Fibroblast of lung (primary cell): Measurements from ENCODE around the gene SIT1. TPM values are rescaled to one million over a fixed set of nuclear protein-coding genes. Genes with fewer than 3 reads are reported as not detected.

Experiments
- DNase-seq, 2 donors: peaks; one replicate each; pipeline versions ENCODE4 v3.0.0 to v3.0.0-alpha.2; 2010; ENCODE audit warnings: low read depth in 2 of 2
- H2AFZ ChIP-seq: 2 replicates; pipeline ENCODE4 v1.5.1; 2012; ENCODE audit warnings: low read length, control low read depth, inconsistent platforms
- H3K27ac ChIP-seq: 2 replicates; pipeline ENCODE4 v1.5.1; 2011; ENCODE audit warnings: low read length, control low read depth; ENCODE audit not compliant: insufficient read depth
- H3K27me3 ChIP-seq: 2 replicates; pipeline ENCODE4 v1.5.1; 2011; ENCODE audit warnings: mild to moderate bottlenecking, low read length; ENCODE audit not compliant: control insufficient read depth, insufficient read depth
- H3K36me3 ChIP-seq: 2 replicates; pipeline ENCODE4 v1.5.1; 2011; ENCODE audit warnings: low read length; ENCODE audit not compliant: control insufficient read depth, insufficient read depth
- H3K4me1 ChIP-seq: 2 replicates; pipeline ENCODE4 v1.5.1; 2011; ENCODE audit warnings: low read length; ENCODE audit not compliant: control insufficient read depth, insufficient read depth; ENCODE audit errors: extremely low read depth
- H3K4me2 ChIP-seq: 2 replicates; pipeline ENCODE4 v1.5.1; 2011; ENCODE audit warnings: low read length, control low read depth; ENCODE audit not compliant: insufficient read depth; ENCODE audit errors: extremely low read depth
- H3K4me3 ChIP-seq, 4 experiments: fragments of 200-600 bp in 1 of 4; sonication (generic) in 1 of 4; replicated peaks in 1 of 4; 2 replicates each; pipeline ENCODE4 v1.5.1; 2011 to 2016; ENCODE audit warnings: low read length in 4 of 4, low read depth in 3 of 4, mild to moderate bottlenecking in 3 of 4, control low read depth in 2 of 4, inconsistent platforms in 1 of 4, mixed read lengths in 1 of 4; ENCODE audit not compliant: insufficient read depth in 1 of 4; ENCODE audit errors: control extremely low read depth in 1 of 4
- H3K79me2 ChIP-seq: 2 replicates; pipeline ENCODE4 v1.5.1; 2012; ENCODE audit warnings: mild to moderate bottlenecking, low read length, inconsistent platforms; ENCODE audit not compliant: control insufficient read depth, insufficient read depth
- H3K9ac ChIP-seq: 2 replicates; pipeline ENCODE4 v1.5.1; 2011; ENCODE audit warnings: mild to moderate bottlenecking, low read length, control low read depth; ENCODE audit not compliant: insufficient read depth
- H3K9me3 ChIP-seq: 2 replicates; pipeline ENCODE4 v1.5.1; 2012; ENCODE audit warnings: low read depth, low read length; ENCODE audit not compliant: control insufficient read depth, insufficient read depth
- H4K20me1 ChIP-seq: 2 replicates; pipeline ENCODE4 v1.5.1; 2011; ENCODE audit warnings: low read length; ENCODE audit not compliant: control insufficient read depth, insufficient read depth; ENCODE audit errors: extremely low read depth
- CTCF ChIP-seq, 2 donors: IDR thresholded peaks in 1 of 2; conservative IDR thresholded peaks in 1 of 2; 1 replicate in 1 of 2; 2 replicates in 1 of 2; pipeline ENCODE4 v1.5.1; 2011 to 2012; ENCODE audit warnings: low read length in 2 of 2, control low read depth in 1 of 2, inconsistent platforms in 1 of 2, low read depth in 1 of 2, mild to moderate bottlenecking in 1 of 2
- EZH2 ChIP-seq: IDR thresholded peaks from 2 replicates; pipeline ENCODE4 v1.5.1; 2012; ENCODE audit warnings: low read length, control low read depth, mild to moderate bottlenecking; ENCODE audit errors: missing control alignments
- polyA plus RNA-seq, 2 donors: library from polyadenylated mRNA; depleted of rRNA in 1 of 2; stranded (reverse) in 1 of 2; unstranded in 1 of 2; fragments of >200 nt; gene quantifications; 2 replicates each; pipeline ENCODE4 v1.2.1, GENCODE V29; 2011 to 2012; ENCODE audit warnings: missing spikeins in 1 of 2
- total RNA-seq: library from RNA; depleted of rRNA; stranded (reverse); fragments of >200 nt; gene quantifications from 2 replicates; pipeline ENCODE4 v1.2.1, GENCODE V29; 2014

The SIT1 gene
- total and polyA plus RNA-seq, 2 donors (not counting 1 experiment from before 2014, with no cell fraction given): 0.17 TPM; not detected in 1

GRCh38 chr9:35690294-35690613 is 39.5 kb upstream of the SIT1 start:
- H3K27ac ChIP-seq: peak overlapping the region; percentile 84
- H3K36me3 ChIP-seq: peaks cover 14% of the 10 kb centered on the region
- no peak overlapping the region for H2AFZ ChIP-seq
- H3K4me2 ChIP-seq: peak overlapping the region; percentile 49
- H3K9ac ChIP-seq: peak overlapping the region; percentile 73
- TF ChIP-seq CTCF (conservative IDR thresholded peaks at IDR 0.05 in 1 of 2, IDR thresholded peaks at IDR 0.05 in 1 of 2; ENCODE audit: low read depth in 1 of 2, low read length in 2 of 2) (no peak), EZH2 (no peak)
- peaks cover 43% of the 10 kb centered on the region for H3K79me2 ChIP-seq
- H3K27me3 ChIP-seq: no peaks in the 10 kb centered on the region
- peak overlapping the region; percentile 57 to 99 (median 66) for H3K4me3 ChIP-seq
- H4K20me1 ChIP-seq: peaks cover 2% of the 10 kb centered on the region
- DNase-seq: peak in 1 of 2 donors; percentile 41
- H3K4me1 ChIP-seq: peaks cover 20% of the 10 kb centered on the region
- H3K9me3 ChIP-seq: no peaks in the 10 kb centered on the region

- H3K9me3 ChIP-seq: no peaks in the 10 kb centered on the region
- peak within 1 kb of the TSS; percentile 73 for H3K9ac ChIP-seq
- H3K4me2 ChIP-seq: peak within 1 kb of the TSS; percentile 99
- no peak within 1 kb of the TSS for H2AFZ ChIP-seq
- peak within 1 kb of the TSS; percentile 57 to 99 (median 67) for H3K4me3 ChIP-seq
- H3K79me2 ChIP-seq: peaks cover 48% of the 10 kb centered on the region
- H3K27me3 ChIP-seq: no peaks in the 10 kb centered on the region
- DNase-seq: peak; percentile 86 to 90
- peaks cover 25% of the 10 kb centered on the region for H3K4me1 ChIP-seq
- peak within 1 kb of the TSS; percentile 84 for H3K27ac ChIP-seq
- peaks cover 19% of the 10 kb centered on the region for H3K36me3 ChIP-seq
- H4K20me1 ChIP-seq: peaks cover 2% of the 10 kb centered on the region
- TF ChIP-seq EZH2: no peak
- TF ChIP-seq CTCF (conservative IDR thresholded peaks at IDR 0.05 in 1 of 2, IDR thresholded peaks at IDR 0.05 in 1 of 2; ENCODE audit: low read depth in 1 of 2, low read length in 2 of 2): no peak
Measured at GRCh38 chr9:35689542-35690293, 39.0 kb upstream of the SIT1 start, which contains the start of gene TPM2. Gene TPM2, minus strand, starts transcription at chr9:35689925. Its CDS starts 108 bp downstream, at chr9:35689817.

DNA sequence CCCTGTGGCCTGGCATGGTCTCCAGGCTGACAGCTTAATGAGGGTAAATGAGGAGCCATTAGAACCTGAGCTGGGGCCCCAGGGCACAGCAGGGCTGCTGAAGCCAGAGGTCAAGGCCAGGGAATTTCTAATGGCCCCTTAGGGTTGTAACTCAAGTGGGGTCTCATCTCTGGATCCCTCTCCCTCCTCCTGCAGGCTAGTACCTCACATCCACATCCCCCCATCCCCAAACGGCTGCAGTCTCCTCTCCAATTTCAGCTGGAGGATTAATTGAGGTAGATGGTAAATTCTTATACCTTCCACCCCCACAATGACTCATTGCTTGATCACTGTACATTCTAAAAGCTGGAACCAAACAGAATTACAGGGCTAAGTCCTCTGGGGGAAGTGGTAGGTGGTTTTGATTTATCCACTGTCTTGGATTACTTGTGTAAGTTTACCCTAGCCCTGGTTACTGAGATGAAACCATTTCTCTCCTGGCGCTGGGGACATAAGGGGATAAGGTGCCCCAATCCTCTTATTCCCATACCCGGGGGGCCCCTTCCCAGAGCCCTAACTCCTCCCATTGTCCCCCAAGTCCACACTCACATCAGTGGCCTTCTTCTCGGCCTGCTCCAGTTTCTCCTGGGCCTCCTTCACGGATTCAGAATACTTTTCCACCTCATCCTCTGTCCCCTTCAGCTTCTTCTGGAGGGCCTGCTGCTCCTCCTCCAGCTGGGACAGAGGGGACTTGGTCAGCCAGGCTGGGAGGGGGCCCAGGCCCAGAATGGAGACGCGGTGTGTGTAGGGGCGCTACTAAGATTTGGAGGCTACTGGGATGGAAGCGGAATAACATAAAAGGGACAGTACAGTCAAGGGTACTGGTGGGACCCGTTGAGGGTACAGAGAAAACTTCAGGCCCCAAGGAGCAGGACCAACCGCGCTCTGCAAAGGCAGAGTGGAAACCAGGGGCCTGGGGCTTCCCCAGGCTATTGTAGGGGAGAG is 38.1 kb upstream of the SIT1 start:
- Histone ChIP-seq H3K4me2 (peak overlapping the region; percentile 99), H4K20me1 (peaks cover 2% of the 10 kb centered on the region), H3K79me2 (peaks cover 52% of the 10 kb centered on the region), H3K9ac (peak overlapping the region; percentile 73), H2AFZ (no peak overlapping the region), H3K36me3 (peaks cover 25% of the 10 kb centered on the region), H3K27ac (peak overlapping the region; percentile 84), H3K4me3 (peak overlapping the region; percentile 57 to 99 (median 67)), H3K4me1 (peaks cover 29% of the 10 kb centered on the region), H3K27me3 (no peaks in the 10 kb centered on the region), H3K9me3 (no peaks in the 10 kb centered on the region)
- TF ChIP-seq EZH2 (no peak), CTCF (conservative IDR thresholded peaks at IDR 0.05 in 1 of 2, IDR thresholded peaks at IDR 0.05 in 1 of 2; ENCODE audit: low read depth in 1 of 2, low read length in 2 of 2) (no peak)
- peak; percentile 79 to 86 for DNase-seq
